HCT116 (cell line): Measurements from ENCODE around the gene ZFP3. TPM values are rescaled to one million over a fixed set of nuclear protein-coding genes. Genes with fewer than 3 reads are reported as not detected.

Experiments
- ATAC-seq: fragments of 200-7000 bp; cut with Tn5 transposase; 2 replicates; pipeline ENCODE4 v1.9.1; 2020; ENCODE audit warnings: mild to moderate bottlenecking, moderate library complexity
- BruUV-seq: library from RNA; stranded (reverse); fragments of 400-500 nt; replicated peaks from 2 replicates; lab custom pipeline; 2021; lab: Mats Ljungman, UMichigan
- CTCF ChIA-PET: fragments of 300-600 bp; sonication (Branson Sonifier 250); formaldehyde crosslinking; loops from one replicate; lab custom pipeline; 2021; ENCODE audit warnings: antibody characterized with exemption; lab: Charles Lee
- POLR2A ChIA-PET: fragments of 300-600, 350-600 bp; sonication (Branson Sonifier 250); formaldehyde crosslinking; loops from one replicate; lab custom pipeline; 2021; ENCODE audit warnings: antibody characterized with exemption; lab: Charles Lee
- RAD21 ChIA-PET, 2 experiments: fragments of 300-600 bp; sonication (Branson Sonifier 250); formaldehyde crosslinking; loops; one replicate each; lab custom pipeline; 2023; ENCODE audit warnings: low total read pairs in 2 of 2; ENCODE audit not compliant: uncharacterized antibody in 2 of 2, unreplicated experiment in 2 of 2, low non-redundant PET in 1 of 2; lab: Charles Lee
- DNase-seq: peaks from one replicate; pipeline ENCODE4 v3.0.0-alpha.2; 2010; ENCODE audit warnings: low read depth, low spot score
- H2AFZ ChIP-seq: fragments of 200-600 bp; shearing (Covaris generic), sonication (generic); 2 replicates; pipeline ENCODE4 v1.6.1; 2017; ENCODE audit warnings: low read depth, mixed run types, mixed read lengths, antibody characterized with exemption, low read length; ENCODE audit not compliant: poor library complexity, severe bottlenecking
- H3K27ac ChIP-seq: 2 replicates; pipeline ENCODE4 v1.5.1; 2012; ENCODE audit warnings: low read depth, low read length
- H3K27me3 ChIP-seq: fragments of 200-600 bp; sonication (generic); 2 replicates; pipeline ENCODE4 v1.6.1; 2016; ENCODE audit warnings: mixed run types, low read length, mixed read lengths; ENCODE audit not compliant: insufficient read depth
- H3K36me3 ChIP-seq, 2 experiments: fragments of 200-500 bp in 1 of 2; fragments of 200-600 bp in 1 of 2; sonication (Bioruptor generic) in 1 of 2; sonication (generic) in 1 of 2; 2 replicates each; pipeline versions ENCODE4 v1.5.1 to v1.6.1; 2014 to 2016; ENCODE audit warnings: low read length in 2 of 2, inconsistent platforms in 1 of 2, mixed read lengths in 1 of 2, mixed run types in 1 of 2; ENCODE audit not compliant: insufficient read depth in 2 of 2, control insufficient read depth in 1 of 2
- H3K4me1 ChIP-seq, 2 experiments: fragments of 200-600 bp in 1 of 2; sonication (generic) in 1 of 2; 2 replicates each; pipeline versions ENCODE4 v1.5.1 to v1.6.1; 2012 to 2017; ENCODE audit warnings: low read length in 2 of 2, inconsistent platforms in 1 of 2, mild to moderate bottlenecking in 1 of 2, mixed read lengths in 1 of 2, mixed run types in 1 of 2, moderate library complexity in 1 of 2; ENCODE audit not compliant: insufficient read depth in 2 of 2, control insufficient read depth in 1 of 2
- H3K4me2 ChIP-seq: fragments of 200-600 bp; sonication (generic); 2 replicates; pipeline ENCODE4 v1.6.1; 2017; ENCODE audit warnings: mixed run types, low read length, mixed read lengths
- H3K4me3 ChIP-seq, 2 experiments: fragments of 200-600 bp in 1 of 2; sonication (generic) in 1 of 2; replicated peaks in 1 of 2; 2 replicates each; pipeline ENCODE4 v1.5.1; 2011 to 2016; ENCODE audit warnings: low read length in 2 of 2, control low read depth in 1 of 2, low read depth in 1 of 2, mild to moderate bottlenecking in 1 of 2, mixed read lengths in 1 of 2, mixed run types in 1 of 2
- H3K79me2 ChIP-seq: fragments of 200-600 bp; sonication (generic); 2 replicates; pipeline ENCODE4 v1.6.1; 2017; ENCODE audit warnings: mild to moderate bottlenecking, mixed run types, low read length, moderate library complexity, mixed read lengths; ENCODE audit not compliant: insufficient read depth
- H3K9ac ChIP-seq: fragments of 200-600 bp; sonication (generic); 2 replicates; pipeline ENCODE4 v1.6.1; 2016; ENCODE audit warnings: low read length, mixed read lengths
- H3K9me2 ChIP-seq: fragments of 200-600 bp; sonication (generic), shearing (Covaris generic); 2 replicates; pipeline ENCODE4 v1.6.1; 2017; ENCODE audit warnings: mixed run types, mild to moderate bottlenecking, moderate library complexity; ENCODE audit not compliant: insufficient read depth
- H3K9me3 ChIP-seq, 2 experiments: fragments of 200-500 bp in 1 of 2; fragments of 200-600 bp in 1 of 2; sonication (Bioruptor generic) in 1 of 2; sonication (generic) in 1 of 2; 2 replicates each; pipeline ENCODE4 v1.6.1; 2014 to 2017; ENCODE audit warnings: low read length in 2 of 2, mixed read lengths in 2 of 2, inconsistent platforms in 1 of 2, low read depth in 1 of 2, mild to moderate bottlenecking in 1 of 2, mixed run types in 1 of 2, moderate library complexity in 1 of 2; ENCODE audit not compliant: control insufficient read depth in 1 of 2, insufficient read depth in 1 of 2
- H4K20me1 ChIP-seq: fragments of 200-600 bp; sonication (generic), shearing (Covaris generic); 2 replicates; pipeline ENCODE4 v1.6.1; 2017; ENCODE audit warnings: mixed run types, mild to moderate bottlenecking, moderate library complexity; ENCODE audit not compliant: insufficient read depth
- CBX3 ChIP-seq: IDR thresholded peaks from 2 replicates; pipeline ENCODE4 v1.6.1; 2012; ENCODE audit warnings: low read depth
- CEBPB ChIP-seq: IDR thresholded peaks from 2 replicates; pipeline ENCODE4 v1.6.1; 2012; ENCODE audit warnings: low read depth
- EZH2phosphoT487 ChIP-seq: fragments of 200-600 bp; IDR thresholded peaks from 2 replicates; pipeline ENCODE4 v1.6.1; 2018; ENCODE audit warnings: antibody characterized with exemption, borderline replicate concordance
- FOSL1 ChIP-seq: IDR thresholded peaks from 2 replicates; pipeline ENCODE4 v1.6.1; 2012; ENCODE audit warnings: low read depth
- JUND ChIP-seq: IDR thresholded peaks from 2 replicates; pipeline ENCODE4 v1.6.1; 2012
- RAD21 ChIP-seq: IDR thresholded peaks from 2 replicates; pipeline ENCODE4 v1.6.1; 2012; ENCODE audit warnings: low read depth, mild to moderate bottlenecking
- SRF ChIP-seq: IDR thresholded peaks from 2 replicates; pipeline ENCODE4 v1.6.1; 2012; ENCODE audit warnings: low read depth
- TCF7L2 ChIP-seq: IDR thresholded peaks from 2 replicates; pipeline ENCODE4 v1.7.0; 2011; ENCODE audit warnings: borderline replicate concordance, inconsistent platforms; ENCODE audit not compliant: insufficient read depth, insufficient read length; ENCODE audit errors: extremely low read depth
- ZFX ChIP-seq: fragments of 450-650 bp; IDR thresholded peaks from 2 replicates; pipeline ENCODE4 v1.6.1; 2017
- ZNF274 ChIP-seq: fragments of 200-500 bp; sonication (Bioruptor generic); IDR thresholded peaks from 2 replicates; pipeline ENCODE4 v1.6.1; 2014; ENCODE audit warnings: mild to moderate bottlenecking, low read depth, low read length, inconsistent platforms
- intact Hi-C: fragments of 100-400 bp; cut with micrococcal nuclease; formaldehyde crosslinking; loops from 2 replicates; pipeline ENCODE4 v1.10.0; 2022
- total RNA-seq: library from RNA; stranded (reverse); gene quantifications from one replicate; pipeline ENCODE4 v1.2.1, GENCODE V29; 2021; ENCODE audit not compliant: unreplicated experiment
- TF ChIP-seq, protein P1 (sequence below): IDR thresholded peaks from 2 replicates; pipeline ENCODE4 v1.6.1; 2012
- TF ChIP-seq, protein P2 (sequence below): IDR thresholded peaks from 2 replicates; pipeline ENCODE4 v1.6.1; 2011; ENCODE audit warnings: mild to moderate bottlenecking, low read length, moderate library complexity; ENCODE audit not compliant: insufficient replicate concordance; ENCODE audit errors: extremely low read depth

Gene ZFP3
- total RNA-seq, 1 experiment from 2014 or later: 0.05 TPM

DNA sequence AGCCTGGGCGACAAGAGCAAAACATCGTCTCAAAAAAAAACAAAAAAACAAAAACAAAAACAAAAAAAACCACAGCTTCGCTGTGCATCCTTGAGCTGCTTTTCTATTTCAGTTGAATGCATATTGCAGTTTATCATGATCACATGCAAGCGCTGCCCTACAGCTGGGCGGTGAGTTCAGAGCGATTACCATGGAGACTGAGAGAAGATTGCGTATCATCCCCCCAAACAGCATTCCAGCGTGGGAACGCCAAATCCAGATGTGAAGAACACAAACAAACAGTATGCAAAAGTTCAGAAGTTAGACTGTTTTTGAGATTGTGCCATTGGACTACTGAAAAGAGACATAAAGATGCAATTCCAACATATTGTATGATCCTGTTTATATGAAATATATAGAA lies 28.0 kb upstream of the ZFP3 start:
- BruUV-seq: no TSS peak
- ATAC-seq: no peak
- no peak overlapping the region for H3K9ac ChIP-seq
- H3K9me2 ChIP-seq: no peaks in the 10 kb centered on the region
- DNase-seq: no peak
- no peak overlapping the region for H3K4me2 ChIP-seq
- no peaks in the 10 kb centered on the region for H3K27me3 ChIP-seq
- H3K79me2 ChIP-seq: no peaks in the 10 kb centered on the region
- H3K9me3 ChIP-seq: no peaks in the 10 kb centered on the region
- no peak for TF ChIP-seq CEBPB
- no peak for TF ChIP-seq FOSL1
- TF ChIP-seq RAD21: no peak
- TF ChIP-seq SRF: no peak
- TF ChIP-seq, protein P1, sequence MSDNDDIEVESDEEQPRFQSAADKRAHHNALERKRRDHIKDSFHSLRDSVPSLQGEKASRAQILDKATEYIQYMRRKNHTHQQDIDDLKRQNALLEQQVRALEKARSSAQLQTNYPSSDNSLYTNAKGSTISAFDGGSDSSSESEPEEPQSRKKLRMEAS: no peak
- TF ChIP-seq EZH2phosphoT487: no peak
- no peak for TF ChIP-seq ZNF274
- TF ChIP-seq, protein P2, sequence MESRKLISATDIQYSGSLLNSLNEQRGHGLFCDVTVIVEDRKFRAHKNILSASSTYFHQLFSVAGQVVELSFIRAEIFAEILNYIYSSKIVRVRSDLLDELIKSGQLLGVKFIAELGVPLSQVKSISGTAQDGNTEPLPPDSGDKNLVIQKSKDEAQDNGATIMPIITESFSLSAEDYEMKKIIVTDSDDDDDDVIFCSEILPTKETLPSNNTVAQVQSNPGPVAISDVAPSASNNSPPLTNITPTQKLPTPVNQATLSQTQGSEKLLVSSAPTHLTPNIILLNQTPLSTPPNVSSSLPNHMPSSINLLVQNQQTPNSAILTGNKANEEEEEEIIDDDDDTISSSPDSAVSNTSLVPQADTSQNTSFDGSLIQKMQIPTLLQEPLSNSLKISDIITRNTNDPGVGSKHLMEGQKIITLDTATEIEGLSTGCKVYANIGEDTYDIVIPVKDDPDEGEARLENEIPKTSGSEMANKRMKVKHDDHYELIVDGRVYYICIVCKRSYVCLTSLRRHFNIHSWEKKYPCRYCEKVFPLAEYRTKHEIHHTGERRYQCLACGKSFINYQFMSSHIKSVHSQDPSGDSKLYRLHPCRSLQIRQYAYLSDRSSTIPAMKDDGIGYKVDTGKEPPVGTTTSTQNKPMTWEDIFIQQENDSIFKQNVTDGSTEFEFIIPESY: no peak
- TF ChIP-seq, all 23 proteins: peak for 0
- Histone ChIP-seq H3K4me3 (no peak overlapping the region), H3K27ac (no peak overlapping the region), H3K36me3 (no peaks in the 10 kb centered on the region), H4K20me1 (no peaks in the 10 kb centered on the region), H2AFZ (no peak overlapping the region), H3K4me1 (no peaks in the 10 kb centered on the region)
- ChIA-PET RAD21 (no interaction called here), POLR2A (no interaction called here), CTCF (no interaction called here)
- intact Hi-C loops: no loop called here

DNA sequence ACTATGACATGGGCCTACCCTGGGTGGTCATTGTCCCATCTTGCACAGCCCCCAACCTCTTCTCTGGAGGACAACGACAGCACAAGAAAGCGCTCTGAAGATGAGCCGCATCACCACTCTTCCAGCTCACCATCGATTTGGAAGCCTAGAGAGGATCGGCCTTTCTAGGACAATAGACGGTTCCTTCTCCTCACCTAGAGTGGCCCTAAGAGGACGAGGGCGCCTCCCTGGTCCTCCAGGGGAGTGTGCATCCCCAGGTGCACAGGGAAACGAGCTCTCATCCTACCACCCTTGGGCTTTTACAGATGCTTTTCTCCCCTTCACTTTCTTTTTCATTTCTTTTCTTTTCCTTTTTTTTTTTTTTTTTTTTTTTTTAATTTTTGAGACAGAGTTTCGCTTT lies 22.7 kb upstream of the ZFP3 start:
- ChIA-PET CTCF (interaction anchor here (0.6 to 1.0 kb wide), 2 partner anchors 9 to 25 kb away, joined by 3 to 4 read pairs; no protein-coding TSS in a partner anchor), RAD21 (no interaction called here), POLR2A (no interaction called here)
- Histone ChIP-seq H3K9ac (no peak overlapping the region), H3K4me3 (no peak overlapping the region), H4K20me1 (no peaks in the 10 kb centered on the region), H3K4me1 (no peaks in the 10 kb centered on the region), H3K4me2 (no peak overlapping the region), H3K79me2 (no peaks in the 10 kb centered on the region), H3K9me3 (no peaks in the 10 kb centered on the region), H3K36me3 (no peaks in the 10 kb centered on the region), H3K27ac (no peak overlapping the region), H2AFZ (no peak overlapping the region), H3K27me3 (no peaks in the 10 kb centered on the region), H3K9me2 (no peaks in the 10 kb centered on the region)
- DNase-seq (no peak), ATAC-seq (peak; percentile 82)
- no peak for TF ChIP-seq TCF7L2
- no peak for TF ChIP-seq ZFX
- TF ChIP-seq JUND: no peak
- TF ChIP-seq EZH2phosphoT487: no peak
- no peak for TF ChIP-seq CBX3
- intact Hi-C loops: no loop called here
- no TSS peak for BruUV-seq
